ENCODE data around the gene RABGEF1. TPM values are rescaled to one million over a fixed set of nuclear protein-coding genes. Genes with fewer than 3 reads are reported as not detected.
"Not testable (repeated sequence)": the region's sequence is repeated elsewhere in the genome, so short reads cannot be mapped to it uniquely, and the experiment has no call there.

Gene RABGEF1
- total RNA-seq, 4 donors from 2014 or later: 13.1 to 38.3 (median 25.4) TPM

DNA sequence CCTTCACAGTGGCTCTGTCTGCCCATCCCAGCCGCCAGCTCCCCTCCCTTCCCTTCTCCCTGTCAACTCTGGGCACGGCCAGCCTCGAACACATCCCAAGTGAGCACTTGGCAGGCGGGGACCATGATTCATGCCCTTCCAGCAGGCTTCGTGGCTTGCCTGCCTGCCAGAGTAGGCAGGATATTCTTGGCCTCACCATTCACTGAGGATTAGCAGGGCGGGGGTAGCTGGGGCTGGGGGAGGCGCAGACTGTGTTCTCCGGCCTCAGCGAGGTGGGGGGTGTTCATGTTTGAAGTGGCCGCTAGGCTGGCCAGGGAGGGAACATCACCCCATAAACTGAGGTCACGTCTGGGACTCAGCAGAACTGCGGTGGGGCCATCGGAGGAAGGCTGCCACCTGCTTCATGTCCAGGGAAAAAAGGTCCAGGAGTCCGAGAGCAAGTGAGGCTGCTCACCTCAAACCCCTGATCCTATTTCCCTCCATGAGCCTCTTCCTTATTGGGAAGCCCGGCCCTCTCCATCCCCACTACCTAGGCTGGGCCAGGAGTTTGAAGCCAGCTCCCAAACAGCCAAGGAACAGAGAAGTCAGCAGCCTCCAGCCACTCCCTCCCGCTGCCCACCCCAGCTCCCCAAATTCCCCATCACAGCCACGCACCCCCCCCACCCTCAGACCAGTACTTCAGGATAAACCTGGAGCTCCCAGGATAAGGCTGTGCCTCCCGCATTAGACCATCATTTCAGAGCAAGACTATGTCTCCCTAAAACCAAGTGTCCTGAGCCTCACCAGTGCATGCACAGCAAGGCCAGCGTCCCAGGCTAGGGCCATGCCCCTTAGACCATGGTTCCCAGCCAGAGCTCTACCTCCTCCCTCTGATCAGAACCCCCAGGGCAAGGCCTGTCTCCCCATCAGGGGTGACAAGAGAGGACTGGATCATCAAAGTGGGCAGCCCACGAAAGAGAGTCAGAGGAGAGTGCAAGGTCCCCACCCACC lies 42.8 kb upstream of the RABGEF1 start:
- Histone ChIP-seq H3K4me3 (no peak overlapping the region), H3K36me3 (no peaks in the 10 kb centered on the region), H3K27ac (no peak overlapping the region), H3K4me1 (peaks cover 0 to 12% of the 10 kb centered on the region in 2 donors), H3K27me3 (no peaks in the 10 kb centered on the region), H3K9me3 (no peaks in the 10 kb centered on the region)
- intact Hi-C loops (cut with DNase I; ENCODE audit: low total_unique reads): no loop called here
- peak; percentile 36 to 52 for DNase-seq
- TF ChIP-seq, protein P1, sequence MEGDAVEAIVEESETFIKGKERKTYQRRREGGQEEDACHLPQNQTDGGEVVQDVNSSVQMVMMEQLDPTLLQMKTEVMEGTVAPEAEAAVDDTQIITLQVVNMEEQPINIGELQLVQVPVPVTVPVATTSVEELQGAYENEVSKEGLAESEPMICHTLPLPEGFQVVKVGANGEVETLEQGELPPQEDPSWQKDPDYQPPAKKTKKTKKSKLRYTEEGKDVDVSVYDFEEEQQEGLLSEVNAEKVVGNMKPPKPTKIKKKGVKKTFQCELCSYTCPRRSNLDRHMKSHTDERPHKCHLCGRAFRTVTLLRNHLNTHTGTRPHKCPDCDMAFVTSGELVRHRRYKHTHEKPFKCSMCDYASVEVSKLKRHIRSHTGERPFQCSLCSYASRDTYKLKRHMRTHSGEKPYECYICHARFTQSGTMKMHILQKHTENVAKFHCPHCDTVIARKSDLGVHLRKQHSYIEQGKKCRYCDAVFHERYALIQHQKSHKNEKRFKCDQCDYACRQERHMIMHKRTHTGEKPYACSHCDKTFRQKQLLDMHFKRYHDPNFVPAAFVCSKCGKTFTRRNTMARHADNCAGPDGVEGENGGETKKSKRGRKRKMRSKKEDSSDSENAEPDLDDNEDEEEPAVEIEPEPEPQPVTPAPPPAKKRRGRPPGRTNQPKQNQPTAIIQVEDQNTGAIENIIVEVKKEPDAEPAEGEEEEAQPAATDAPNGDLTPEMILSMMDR (IDR thresholded peaks at IDR 0.05): no peak
- TF ChIP-seq POLR2A (IDR thresholded peaks at IDR 0.05): no peak

DNA sequence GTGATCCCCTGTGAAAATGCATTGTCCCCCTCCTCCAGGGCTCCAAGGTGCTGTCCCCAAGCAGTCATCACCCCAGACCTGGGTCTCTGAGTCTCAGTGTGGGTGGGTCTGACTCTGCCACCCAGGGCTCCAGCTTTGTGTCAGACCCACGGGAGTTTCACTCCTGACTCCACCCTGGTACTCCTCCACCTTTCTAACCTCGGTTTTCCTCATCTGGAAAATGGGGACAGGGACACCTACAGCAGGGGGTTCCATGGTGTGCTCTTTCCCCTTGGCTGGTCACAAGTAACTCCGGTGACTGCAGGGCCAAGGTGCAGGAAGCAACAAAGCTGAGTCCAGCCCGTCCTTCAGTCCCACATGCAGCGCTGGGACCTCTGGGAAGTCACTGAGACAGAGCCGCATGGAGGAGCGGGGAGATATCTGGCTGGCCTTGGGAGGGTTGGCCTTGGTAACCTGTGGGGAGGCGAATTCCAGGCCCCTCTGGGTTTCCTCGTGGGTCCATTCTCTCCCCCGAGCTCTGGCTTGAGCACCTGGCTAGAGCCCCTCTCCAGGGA lies 41.8 kb upstream of the RABGEF1 start:
- TF ChIP-seq, protein P1 (IDR thresholded peaks at IDR 0.05): no peak
- TF ChIP-seq POLR2A (IDR thresholded peaks at IDR 0.05): no peak
- Histone ChIP-seq H3K27me3 (no peaks in the 10 kb centered on the region), H3K9me3 (no peaks in the 10 kb centered on the region), H3K4me1 (peaks cover 0 to 12% of the 10 kb centered on the region in 2 donors), H3K36me3 (no peaks in the 10 kb centered on the region), H3K27ac (no peak overlapping the region), H3K4me3 (no peak overlapping the region)
- no peak for DNase-seq
- intact Hi-C loops (cut with DNase I; ENCODE audit: low total_unique reads): no loop called here

DNA sequence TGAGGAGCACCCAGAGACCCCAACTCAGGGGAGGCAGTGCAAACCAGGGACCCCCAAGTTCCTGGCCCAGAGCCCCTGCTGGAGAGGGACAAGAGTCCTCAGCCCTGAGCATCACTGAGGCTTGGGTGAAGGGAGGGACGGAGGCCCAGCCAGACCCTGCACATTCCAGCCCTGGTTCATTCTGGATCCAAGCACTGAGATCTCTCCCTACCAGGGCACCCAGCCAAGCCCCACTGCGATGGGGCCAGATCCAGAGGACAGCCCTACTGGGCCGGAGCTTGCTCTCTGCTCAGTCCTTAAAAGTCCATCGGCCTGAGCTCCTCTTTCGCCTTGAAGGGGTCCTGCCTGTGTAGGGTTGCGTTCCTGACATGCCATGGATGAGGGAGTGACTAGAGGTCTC lies 40.5 kb upstream of the RABGEF1 start:
- DNase-seq: peak; percentile 47 to 61
- peak overlapping the region; percentile 20 to 41 for H3K27ac ChIP-seq
- no peaks in the 10 kb centered on the region for H3K9me3 ChIP-seq
- peaks cover 0 to 12% of the 10 kb centered on the region in 2 donors for H3K4me1 ChIP-seq
- H3K27me3 ChIP-seq: no peaks in the 10 kb centered on the region
- TF ChIP-seq POLR2A (IDR thresholded peaks at IDR 0.05): no peak
- TF ChIP-seq, protein P1 (IDR thresholded peaks at IDR 0.05): no peak
- no peaks in the 10 kb centered on the region for H3K36me3 ChIP-seq
- intact Hi-C loops (cut with DNase I; ENCODE audit: low total_unique reads): no loop called here
- no peak overlapping the region for H3K4me3 ChIP-seq

DNA sequence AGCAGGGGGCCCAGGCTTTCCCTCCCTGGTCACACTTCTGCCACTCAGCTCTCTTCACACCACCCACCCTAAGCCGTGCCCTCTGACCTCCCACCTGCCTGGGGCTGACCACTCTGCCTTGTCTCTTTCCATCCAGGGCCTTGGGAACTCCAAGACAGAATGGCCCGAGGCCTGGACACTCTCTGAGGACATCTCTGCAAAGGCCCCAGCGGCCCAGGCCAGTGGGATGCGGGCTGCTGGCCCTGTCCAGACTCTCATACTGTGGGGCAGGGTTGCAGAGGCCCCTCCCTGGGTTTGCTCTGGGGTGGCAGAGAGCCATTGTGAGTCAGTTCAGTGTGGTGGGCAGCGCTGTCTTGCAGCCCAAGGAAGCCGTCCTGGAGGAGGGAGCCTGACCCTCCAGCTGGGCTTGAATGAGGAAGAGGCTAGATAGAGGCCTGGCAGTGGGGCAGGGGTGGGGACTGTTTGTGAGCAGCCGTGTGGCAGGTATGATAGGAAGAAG lies 39.9 kb upstream of the RABGEF1 start:
- peak overlapping the region in 1 of 2 donors; percentile 20 for H3K27ac ChIP-seq
- no peaks in the 10 kb centered on the region for H3K36me3 ChIP-seq
- no peak for TF ChIP-seq POLR2A (IDR thresholded peaks at IDR 0.05)
- TF ChIP-seq, protein P1 (IDR thresholded peaks at IDR 0.05): no peak
- intact Hi-C loops (cut with DNase I; ENCODE audit: low total_unique reads): no loop called here
- H3K9me3 ChIP-seq: no peaks in the 10 kb centered on the region
- H3K27me3 ChIP-seq: no peaks in the 10 kb centered on the region
- H3K4me1 ChIP-seq: peaks cover 0 to 12% of the 10 kb centered on the region in 2 donors
- H3K4me3 ChIP-seq: no peak overlapping the region
- DNase-seq: no peak

DNA sequence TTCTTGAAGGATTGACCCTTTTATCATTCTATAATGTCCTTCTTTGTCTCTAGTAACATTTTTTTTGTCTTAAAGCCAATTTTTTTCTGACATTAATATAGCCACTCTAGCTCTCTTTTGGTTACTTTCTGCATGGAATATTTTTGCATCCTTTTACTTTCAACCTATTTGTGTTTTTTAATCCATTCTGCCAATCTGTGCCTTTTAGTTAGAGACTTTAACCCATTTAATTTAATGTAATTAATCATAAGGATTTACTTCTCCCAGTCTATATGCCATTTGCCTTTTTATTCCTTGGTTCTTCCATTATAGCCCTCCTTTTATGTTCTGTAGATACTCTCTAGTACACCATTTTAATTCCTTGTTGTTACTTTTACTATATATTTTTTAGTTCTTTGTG lies 32.7 kb upstream of the RABGEF1 start:
- H3K27ac ChIP-seq: no peak overlapping the region
- H3K4me3 ChIP-seq: no peak overlapping the region
- no peak for DNase-seq
- no peak for TF ChIP-seq POLR2A (IDR thresholded peaks at IDR 0.05)
- TF ChIP-seq, protein P1 (IDR thresholded peaks at IDR 0.05): no peak
- H3K36me3 ChIP-seq: no peaks in the 10 kb centered on the region
- no peaks in the 10 kb centered on the region for H3K4me1 ChIP-seq
- no peaks in the 10 kb centered on the region for H3K9me3 ChIP-seq
- no peaks in the 10 kb centered on the region for H3K27me3 ChIP-seq
- intact Hi-C loops (cut with DNase I; ENCODE audit: low total_unique reads): no loop called here

DNA sequence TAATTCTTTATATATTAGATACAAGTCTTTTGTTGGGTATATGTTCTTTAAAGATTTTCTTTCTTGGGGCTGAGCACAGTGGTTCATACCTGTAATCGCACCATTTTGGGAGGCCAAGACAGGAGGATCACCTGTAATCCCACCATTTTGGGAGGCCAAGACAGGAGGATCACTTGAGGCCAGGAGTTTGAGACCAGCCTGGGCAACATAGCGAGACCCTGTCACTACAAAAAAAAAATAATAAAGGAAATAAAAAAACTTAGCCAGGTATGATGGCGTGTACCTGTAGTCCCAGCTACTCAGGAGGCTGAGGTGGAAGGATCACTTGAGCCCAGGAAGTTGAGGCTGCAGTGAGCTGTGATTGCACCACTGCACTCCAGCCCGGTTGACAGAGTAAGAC lies 29.8 kb upstream of the RABGEF1 start:
- H3K36me3 ChIP-seq; H3K9me3 ChIP-seq; H3K27ac ChIP-seq; H3K4me3 ChIP-seq; intact Hi-C loops (cut with DNase I; ENCODE audit: low total_unique reads); DNase-seq; H3K4me1 ChIP-seq; H3K27me3 ChIP-seq: not testable (repeated sequence)

Data from uterus (tissue), 4 donors.